Measurements from ENCODE around the gene STK26.

The STK26 gene

DNA sequence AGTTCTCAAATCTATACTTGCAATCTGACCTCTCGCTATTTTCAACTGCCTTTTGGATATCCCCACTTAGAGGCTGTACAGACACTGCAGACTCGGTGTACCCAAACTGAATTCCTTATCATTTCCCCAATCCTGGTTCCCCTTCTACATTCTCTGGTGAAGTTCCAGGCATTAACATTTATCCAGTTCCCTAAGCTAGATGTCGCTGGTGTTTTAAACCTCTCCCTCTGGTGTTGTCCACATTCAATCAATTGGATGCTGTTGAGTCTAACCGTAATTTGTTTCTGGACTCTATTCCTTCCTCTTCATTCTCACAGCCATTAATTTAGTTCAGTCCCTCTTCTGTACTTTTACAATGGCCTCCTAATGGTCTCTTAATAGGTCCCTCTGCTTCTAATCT is 7.2 kb upstream of the STK26 start:
- Histone ChIP-seq H3K27me3 (ENCODE audit: control insufficient read depth in 1 of 2, insufficient read depth in 2 of 2, low read length in 2 of 2) (no peaks in the 10 kb centered on the region), H3K9ac (ENCODE audit: low read length in 2 of 2) (no peak overlapping the region), H3K4me1 (ENCODE audit: control insufficient read depth, insufficient read depth, low read length) (no peaks in the 10 kb centered on the region), H3K9me3 (ENCODE audit: control insufficient read depth in 2 of 2, low read length in 2 of 2) (no peaks in the 10 kb centered on the region), H3K36me3 (ENCODE audit: control insufficient read depth in 2 of 2, insufficient read depth in 2 of 2, low read length in 2 of 2) (no peaks in the 10 kb centered on the region), H3K4me3 (ENCODE audit: low read length in 2 of 2) (no peak overlapping the region), H3K27ac (ENCODE audit: low read length) (no peak overlapping the region)

DNA sequence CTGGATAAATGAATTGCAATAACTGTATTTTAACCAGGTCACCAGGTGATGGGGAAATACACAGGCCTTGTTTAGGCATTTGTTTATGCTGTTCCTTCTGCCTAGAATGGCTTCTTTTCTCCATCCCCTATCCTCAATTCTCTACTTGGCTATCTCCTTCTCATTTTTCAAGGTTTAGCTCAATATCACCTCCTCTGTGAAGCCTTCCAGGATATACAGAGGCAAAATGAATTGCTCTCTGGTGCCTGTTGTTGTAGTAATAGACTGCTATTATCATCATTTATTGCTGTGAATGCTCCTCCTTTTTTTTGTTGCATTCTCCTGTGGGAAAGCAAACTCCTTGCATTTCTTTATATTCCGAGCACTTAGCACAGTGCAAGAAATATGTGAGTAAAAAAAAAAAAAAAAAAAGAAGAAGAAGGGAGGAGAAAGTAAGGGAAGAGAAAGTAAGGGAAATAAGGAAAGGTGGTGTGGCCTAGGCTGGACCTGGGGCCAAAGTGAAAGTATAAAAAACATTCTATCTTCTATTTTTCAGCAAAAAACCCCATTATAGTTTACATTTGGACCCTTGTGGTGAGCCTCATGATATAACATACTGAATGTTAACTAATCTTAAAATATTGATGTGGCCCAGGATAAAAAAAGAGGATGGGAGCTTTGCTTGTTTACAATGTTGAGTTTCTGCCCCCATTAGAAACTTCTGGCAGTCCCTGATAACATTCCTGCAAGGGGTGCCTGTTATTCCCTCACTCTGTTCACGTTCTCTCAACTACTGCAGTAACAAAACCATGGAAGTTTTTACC is 6.3 kb upstream of the STK26 start:
- Histone ChIP-seq H3K36me3 (ENCODE audit: control insufficient read depth in 2 of 2, insufficient read depth in 2 of 2, low read length in 2 of 2) (no peaks in the 10 kb centered on the region), H3K4me1 (ENCODE audit: control insufficient read depth, insufficient read depth, low read length) (no peaks in the 10 kb centered on the region), H3K9ac (ENCODE audit: low read length in 2 of 2) (no peak overlapping the region), H3K27ac (ENCODE audit: low read length) (no peak overlapping the region), H3K4me3 (ENCODE audit: low read length in 2 of 2) (no peak overlapping the region), H3K9me3 (ENCODE audit: control insufficient read depth in 2 of 2, low read length in 2 of 2) (no peaks in the 10 kb centered on the region), H3K27me3 (ENCODE audit: control insufficient read depth in 1 of 2, insufficient read depth in 2 of 2, low read length in 2 of 2) (no peaks in the 10 kb centered on the region)

DNA sequence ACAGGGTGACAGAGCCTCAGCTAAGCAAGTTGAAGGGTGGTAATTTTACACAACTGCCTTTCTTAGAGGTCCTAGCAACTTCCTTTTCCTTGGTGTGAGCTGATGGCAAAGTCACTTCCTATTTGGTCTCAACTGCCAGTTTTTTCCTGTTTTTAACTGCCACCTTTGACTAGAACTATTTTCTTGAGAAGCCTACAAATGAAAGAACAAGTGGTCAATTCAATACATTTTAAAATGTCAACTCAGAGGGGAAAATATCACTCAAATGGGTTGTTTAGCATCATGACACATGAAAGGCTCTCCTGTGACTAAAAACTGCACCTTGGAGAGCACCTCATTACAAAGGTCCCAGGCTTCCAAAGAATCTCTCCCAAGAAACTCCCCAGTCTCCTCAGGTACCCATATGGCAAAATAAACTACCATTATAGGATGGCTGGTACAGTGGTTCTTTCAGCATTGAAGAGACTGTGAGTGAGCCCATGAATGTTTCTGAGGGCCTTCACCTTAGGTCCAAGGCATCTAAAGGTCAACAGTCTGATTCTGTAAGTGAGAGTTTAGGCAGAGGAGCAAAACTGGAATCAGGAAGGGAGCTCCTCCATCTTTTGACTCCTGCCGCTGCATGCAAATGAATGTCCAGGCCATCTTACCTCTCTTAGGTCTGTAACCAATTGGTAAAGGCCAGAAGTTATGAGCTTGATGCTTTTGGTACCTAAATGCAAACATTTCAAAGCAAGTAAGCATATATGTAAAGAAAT is 5.5 kb upstream of the STK26 start:
- Histone ChIP-seq H3K9me3 (ENCODE audit: control insufficient read depth in 2 of 2, low read length in 2 of 2) (no peaks in the 10 kb centered on the region), H3K36me3 (ENCODE audit: control insufficient read depth in 2 of 2, insufficient read depth in 2 of 2, low read length in 2 of 2) (no peaks in the 10 kb centered on the region), H3K4me1 (ENCODE audit: control insufficient read depth, insufficient read depth, low read length) (no peaks in the 10 kb centered on the region), H3K9ac (ENCODE audit: low read length in 2 of 2) (no peak overlapping the region), H3K4me3 (ENCODE audit: low read length in 2 of 2) (no peak overlapping the region), H3K27ac (ENCODE audit: low read length) (no peak overlapping the region), H3K27me3 (ENCODE audit: control insufficient read depth in 1 of 2, insufficient read depth in 2 of 2, low read length in 2 of 2) (no peaks in the 10 kb centered on the region)

DNA sequence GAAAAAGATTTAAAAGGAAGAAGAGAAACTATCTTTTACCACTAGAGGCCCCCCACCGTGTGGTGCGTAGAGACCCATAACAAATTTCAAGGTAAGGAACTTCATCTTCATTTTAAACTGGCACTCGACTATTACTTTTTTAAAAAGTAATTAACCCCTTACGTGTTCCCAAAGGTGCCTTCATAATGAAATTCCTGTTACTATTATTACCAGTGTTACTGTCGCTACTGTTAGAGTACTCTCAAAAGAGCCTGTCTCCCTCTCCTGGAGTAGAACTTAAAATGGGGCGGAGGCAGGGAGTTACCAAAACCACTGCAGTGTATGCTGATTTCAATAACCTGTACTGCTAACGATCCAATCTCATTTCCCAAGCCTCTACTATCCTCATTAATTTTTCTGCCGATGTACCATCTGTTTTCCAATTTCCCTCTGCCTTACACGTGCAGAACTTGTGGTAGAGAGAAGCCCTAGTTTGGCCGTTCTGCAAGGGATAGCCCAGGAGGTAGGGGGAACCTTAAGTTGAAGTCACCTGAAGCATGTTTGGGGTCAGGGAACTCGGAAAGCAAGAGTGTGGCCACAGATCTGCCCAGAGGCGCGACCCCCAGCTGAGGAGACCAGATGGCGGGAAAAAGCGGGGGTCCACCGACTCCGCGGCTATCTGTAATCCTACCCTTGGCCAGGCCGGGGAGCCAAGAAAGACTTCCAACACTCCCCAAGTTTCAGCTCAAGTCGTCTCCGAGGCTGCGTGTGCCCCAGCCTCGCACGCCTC is 720 bp upstream of the STK26 start:
- no peaks in the 10 kb centered on the region for H3K9me3 ChIP-seq (ENCODE audit: control insufficient read depth in 2 of 2, low read length in 2 of 2)
- H3K4me1 ChIP-seq (ENCODE audit: control insufficient read depth, insufficient read depth, low read length): no peaks in the 10 kb centered on the region
- no peak overlapping the region for H3K27ac ChIP-seq (ENCODE audit: low read length)
- peak overlapping the region; percentile 63 to 74 for H3K4me3 ChIP-seq (ENCODE audit: low read length in 2 of 2)
- no peaks in the 10 kb centered on the region for H3K36me3 ChIP-seq (ENCODE audit: control insufficient read depth in 2 of 2, insufficient read depth in 2 of 2, low read length in 2 of 2)
- no peaks in the 10 kb centered on the region for H3K27me3 ChIP-seq (ENCODE audit: control insufficient read depth in 1 of 2, insufficient read depth in 2 of 2, low read length in 2 of 2)
- H3K9ac ChIP-seq (ENCODE audit: low read length in 2 of 2): peak overlapping the region in 1 of 2 donors; percentile 33

DNA sequence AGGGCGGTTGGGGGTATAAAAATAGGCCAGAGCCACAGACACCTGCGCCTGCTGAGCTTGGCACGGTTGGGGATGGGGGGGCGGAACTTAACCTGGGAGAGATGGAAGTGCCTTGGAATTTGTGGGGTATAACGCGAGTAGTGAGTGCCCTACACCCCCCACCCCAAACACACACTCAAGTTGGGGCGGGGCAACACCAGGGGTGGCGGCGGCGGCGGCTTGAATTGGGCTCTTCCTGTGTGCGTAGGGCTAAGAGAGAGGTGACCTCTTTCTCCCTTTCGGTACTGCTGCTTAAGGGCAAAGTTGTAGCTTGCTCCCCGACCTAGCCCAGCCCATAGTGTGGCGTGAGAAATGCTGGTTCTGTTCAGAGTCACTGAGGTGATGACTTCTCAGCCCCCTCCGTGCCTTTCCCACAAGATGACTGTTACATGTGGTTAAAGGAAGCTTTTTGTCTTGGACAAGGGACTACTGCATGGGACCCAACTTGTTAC is 839 bp downstream of the STK26 start:
- Histone ChIP-seq H3K36me3 (ENCODE audit: control insufficient read depth in 2 of 2, insufficient read depth in 2 of 2, low read length in 2 of 2) (no peaks in the 10 kb centered on the region), H3K9ac (ENCODE audit: low read length in 2 of 2) (peak overlapping the region in 1 of 2 donors; percentile 42), H3K4me3 (ENCODE audit: low read length in 2 of 2) (peak overlapping the region; percentile 63 to 74), H3K4me1 (ENCODE audit: control insufficient read depth, insufficient read depth, low read length) (no peaks in the 10 kb centered on the region), H3K27ac (ENCODE audit: low read length) (no peak overlapping the region), H3K27me3 (ENCODE audit: control insufficient read depth in 1 of 2, insufficient read depth in 2 of 2, low read length in 2 of 2) (no peaks in the 10 kb centered on the region), H3K9me3 (ENCODE audit: control insufficient read depth in 2 of 2, low read length in 2 of 2) (no peaks in the 10 kb centered on the region)

DNA sequence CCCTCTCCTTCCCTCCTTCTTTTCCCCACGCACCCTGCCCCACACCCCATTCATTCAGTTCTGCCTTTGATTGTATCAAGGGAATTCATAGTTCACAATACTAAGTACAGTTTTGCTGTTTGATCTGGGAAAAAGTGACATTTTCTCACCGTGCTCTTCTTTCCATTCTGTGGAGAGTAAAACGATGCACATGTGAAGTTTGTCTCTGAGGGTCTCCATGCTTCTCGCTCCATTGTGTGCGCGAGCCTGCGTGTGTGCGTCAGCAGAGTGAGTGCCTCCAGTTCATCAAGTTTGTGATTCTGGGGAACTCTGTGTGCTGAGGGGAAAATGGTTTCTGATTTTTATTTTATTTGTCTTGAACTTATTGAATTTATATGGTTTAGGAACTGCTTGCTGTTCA is 1.9 kb downstream of the STK26 start:
- Histone ChIP-seq H3K9ac (ENCODE audit: low read length in 2 of 2) (no peak overlapping the region), H3K27me3 (ENCODE audit: control insufficient read depth in 1 of 2, insufficient read depth in 2 of 2, low read length in 2 of 2) (no peaks in the 10 kb centered on the region), H3K4me1 (ENCODE audit: control insufficient read depth, insufficient read depth, low read length) (no peaks in the 10 kb centered on the region), H3K36me3 (ENCODE audit: control insufficient read depth in 2 of 2, insufficient read depth in 2 of 2, low read length in 2 of 2) (no peaks in the 10 kb centered on the region), H3K27ac (ENCODE audit: low read length) (no peak overlapping the region), H3K9me3 (ENCODE audit: control insufficient read depth in 2 of 2, low read length in 2 of 2) (no peaks in the 10 kb centered on the region), H3K4me3 (ENCODE audit: low read length in 2 of 2) (no peak overlapping the region)

DNA sequence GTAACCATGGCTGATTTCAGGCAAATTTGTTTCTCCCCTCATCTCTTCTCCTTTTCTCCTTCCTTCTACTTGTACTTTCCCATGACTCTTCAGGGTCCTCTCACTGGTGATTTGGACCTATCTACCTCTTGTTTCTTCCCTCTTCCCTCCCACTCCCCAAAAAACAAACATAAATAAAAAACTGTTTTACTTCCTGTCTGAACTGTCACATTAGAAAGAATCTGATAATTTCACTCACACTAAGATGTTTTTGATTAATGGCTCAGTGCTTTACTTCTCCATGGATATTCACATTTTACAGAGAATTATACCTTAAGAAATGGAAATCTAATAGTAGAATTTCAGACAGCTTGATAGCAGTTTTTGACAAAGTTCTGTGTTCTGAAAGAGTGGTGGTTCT is 7.2 kb downstream of the STK26 start:
- Histone ChIP-seq H3K9ac (ENCODE audit: low read length in 2 of 2) (no peak overlapping the region), H3K36me3 (ENCODE audit: control insufficient read depth in 2 of 2, insufficient read depth in 2 of 2, low read length in 2 of 2) (no peaks in the 10 kb centered on the region), H3K4me1 (ENCODE audit: control insufficient read depth, insufficient read depth, low read length) (no peaks in the 10 kb centered on the region), H3K27ac (ENCODE audit: low read length) (no peak overlapping the region), H3K4me3 (ENCODE audit: low read length in 2 of 2) (no peak overlapping the region), H3K9me3 (ENCODE audit: control insufficient read depth in 2 of 2, low read length in 2 of 2) (no peaks in the 10 kb centered on the region), H3K27me3 (ENCODE audit: control insufficient read depth in 1 of 2, insufficient read depth in 2 of 2, low read length in 2 of 2) (no peaks in the 10 kb centered on the region)

DNA sequence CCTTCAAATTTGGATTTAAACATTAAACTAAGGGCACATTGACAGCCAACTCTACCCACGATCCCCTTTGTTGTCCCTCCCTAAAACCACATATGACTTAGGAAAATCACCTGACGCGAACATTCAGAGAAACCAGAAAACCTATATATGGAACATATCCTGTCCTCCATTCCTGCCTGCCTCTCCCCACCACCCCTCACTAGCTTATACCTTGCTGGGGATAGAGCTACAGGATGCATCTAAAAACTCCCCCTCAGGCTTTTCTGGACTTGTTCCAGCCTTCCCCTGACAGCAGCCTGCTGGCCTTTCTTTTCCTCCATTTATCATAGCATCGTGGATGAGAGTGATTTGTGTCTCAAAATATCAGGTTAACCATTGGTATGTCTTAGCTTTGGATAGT is 8.8 kb downstream of the STK26 start:
- no peaks in the 10 kb centered on the region for H3K27me3 ChIP-seq (ENCODE audit: control insufficient read depth in 1 of 2, insufficient read depth in 2 of 2, low read length in 2 of 2)
- H3K4me1 ChIP-seq (ENCODE audit: control insufficient read depth, insufficient read depth, low read length): no peaks in the 10 kb centered on the region
- no peaks in the 10 kb centered on the region for H3K9me3 ChIP-seq (ENCODE audit: control insufficient read depth in 2 of 2, low read length in 2 of 2)
- H3K27ac ChIP-seq (ENCODE audit: low read length): no peak overlapping the region
- no peak overlapping the region for H3K9ac ChIP-seq (ENCODE audit: low read length in 2 of 2)
- no peak overlapping the region for H3K4me3 ChIP-seq (ENCODE audit: low read length in 2 of 2)
- no peaks in the 10 kb centered on the region for H3K36me3 ChIP-seq (ENCODE audit: control insufficient read depth in 2 of 2, insufficient read depth in 2 of 2, low read length in 2 of 2)

DNA sequence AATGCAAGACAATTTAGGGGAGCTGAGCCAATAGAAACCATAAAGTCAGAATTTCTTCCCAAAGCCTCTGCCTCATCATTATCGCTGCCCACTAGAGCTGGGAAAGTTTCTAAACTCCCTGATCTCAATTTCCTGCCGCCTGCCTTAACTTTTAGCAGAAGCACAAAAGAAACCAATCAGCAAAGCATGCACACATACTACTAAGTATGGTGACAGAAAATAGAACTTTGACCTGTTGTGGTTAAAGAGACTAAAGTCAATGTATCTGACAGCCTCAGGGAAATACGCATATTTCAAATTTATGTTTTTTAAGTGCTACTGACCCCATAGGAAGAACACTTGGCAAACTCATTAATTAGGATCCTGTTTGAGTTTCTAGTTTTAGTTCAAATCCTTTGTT is 10.1 kb downstream of the STK26 start:
- H3K9me3 ChIP-seq (ENCODE audit: control insufficient read depth in 2 of 2, low read length in 2 of 2): no peaks in the 10 kb centered on the region
- H3K4me1 ChIP-seq (ENCODE audit: control insufficient read depth, insufficient read depth, low read length): no peaks in the 10 kb centered on the region
- H3K9ac ChIP-seq (ENCODE audit: low read length in 2 of 2): no peak overlapping the region
- H3K4me3 ChIP-seq (ENCODE audit: low read length in 2 of 2): no peak overlapping the region
- H3K36me3 ChIP-seq (ENCODE audit: control insufficient read depth in 2 of 2, insufficient read depth in 2 of 2, low read length in 2 of 2): no peaks in the 10 kb centered on the region
- no peaks in the 10 kb centered on the region for H3K27me3 ChIP-seq (ENCODE audit: control insufficient read depth in 1 of 2, insufficient read depth in 2 of 2, low read length in 2 of 2)
- no peak overlapping the region for H3K27ac ChIP-seq (ENCODE audit: low read length)

DNA sequence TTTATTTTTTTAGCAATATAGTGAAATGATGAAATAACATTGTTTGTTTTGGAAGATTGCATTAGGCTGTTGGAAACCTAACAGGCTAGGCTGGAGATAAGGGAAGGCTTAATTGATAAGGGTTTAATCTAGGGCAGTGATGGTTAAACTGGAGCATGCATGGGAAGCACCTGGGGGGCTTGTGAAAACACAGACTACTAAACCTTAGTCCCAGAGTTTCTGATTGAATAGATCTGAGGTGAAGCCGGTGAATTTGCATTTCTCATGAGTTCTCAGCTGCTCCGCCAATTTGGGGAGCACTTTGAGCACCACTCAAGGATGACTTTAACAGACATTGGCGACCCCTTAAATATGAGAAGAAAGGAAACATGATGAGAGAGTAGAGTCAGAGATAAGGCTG is 11.5 kb downstream of the STK26 start:
- Histone ChIP-seq H3K4me3 (ENCODE audit: low read length in 2 of 2) (no peak overlapping the region), H3K27me3 (ENCODE audit: control insufficient read depth in 1 of 2, insufficient read depth in 2 of 2, low read length in 2 of 2) (no peaks in the 10 kb centered on the region), H3K4me1 (ENCODE audit: control insufficient read depth, insufficient read depth, low read length) (no peaks in the 10 kb centered on the region)

More for the DNA sequence above, 11.5 kb downstream of the STK26 start:
- Histone ChIP-seq H3K9ac (ENCODE audit: low read length in 2 of 2) (no peak overlapping the region), H3K27ac (ENCODE audit: low read length) (no peak overlapping the region), H3K36me3 (ENCODE audit: control insufficient read depth in 2 of 2, insufficient read depth in 2 of 2, low read length in 2 of 2) (no peaks in the 10 kb centered on the region), H3K9me3 (ENCODE audit: control insufficient read depth in 2 of 2, low read length in 2 of 2) (no peaks in the 10 kb centered on the region)
